Middle frontal gyrus (tissue), 1 donor: Measurements from ENCODE around the gene OPRL1.

Experiments
- DNase-seq: peaks from one replicate; pipeline ENCODE4 v3.0.0-alpha.2; 2015; ENCODE audit warnings: low spot score; ENCODE audit errors: extremely low spot score

OPRL1 gene

GRCh38 chr20:64071341-64072332, 8.2 kb upstream of the OPRL1 start:
- DNase-seq: no peak

- DNase-seq: no peak
These were observed 7.3 kb upstream of the OPRL1 start for GRCh38 chr20:64072498-64073063.

GRCh38 chr20:64073476-64074183, 6.3 kb upstream of the OPRL1 start:
- no peak for DNase-seq

- DNase-seq: no peak
These were observed 5.6 kb upstream of the OPRL1 start for GRCh38 chr20:64074184-64074789.

DNA sequence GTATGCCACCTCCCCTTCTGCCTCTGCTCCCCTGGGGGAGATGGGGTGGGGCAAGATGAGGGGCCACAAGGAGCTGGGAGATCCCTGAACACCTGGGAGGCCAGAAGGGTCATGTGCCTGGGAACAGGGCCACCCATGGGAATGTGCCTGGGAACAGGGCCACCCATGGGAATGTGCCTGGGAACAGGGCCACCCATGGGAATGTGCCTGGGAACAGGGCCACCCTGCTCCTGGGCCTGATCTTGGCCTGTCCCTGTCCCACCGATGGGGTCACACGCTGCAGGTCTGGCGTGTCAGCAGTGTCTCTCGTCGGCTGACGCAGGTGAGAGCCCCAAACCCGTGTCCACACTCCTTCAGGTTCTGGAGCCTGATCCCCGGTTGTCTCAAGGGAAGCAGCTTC, 4.9 kb upstream of the OPRL1 start:
- no peak for DNase-seq

DNA sequence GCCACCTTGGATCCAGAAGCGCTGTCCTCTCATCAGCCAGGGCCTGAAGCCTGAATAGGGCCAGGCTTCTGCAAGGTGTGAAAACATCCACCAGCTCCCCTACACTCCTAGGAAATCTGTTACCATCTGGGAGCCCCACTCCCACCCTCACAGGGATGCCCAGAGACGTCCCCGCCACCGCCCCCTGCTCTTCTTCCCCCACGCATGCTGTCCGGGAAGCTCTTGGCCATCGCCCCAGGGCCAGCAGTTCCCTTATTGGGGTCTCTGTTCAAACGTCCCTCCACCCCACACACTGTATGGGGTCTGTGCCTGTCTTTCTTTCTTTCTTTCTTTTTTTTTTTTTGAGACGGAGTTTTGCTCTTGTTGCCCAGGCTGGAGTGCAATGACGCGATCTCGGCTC, 4.3 kb upstream of the OPRL1 start:
- DNase-seq: no peak

DNA sequence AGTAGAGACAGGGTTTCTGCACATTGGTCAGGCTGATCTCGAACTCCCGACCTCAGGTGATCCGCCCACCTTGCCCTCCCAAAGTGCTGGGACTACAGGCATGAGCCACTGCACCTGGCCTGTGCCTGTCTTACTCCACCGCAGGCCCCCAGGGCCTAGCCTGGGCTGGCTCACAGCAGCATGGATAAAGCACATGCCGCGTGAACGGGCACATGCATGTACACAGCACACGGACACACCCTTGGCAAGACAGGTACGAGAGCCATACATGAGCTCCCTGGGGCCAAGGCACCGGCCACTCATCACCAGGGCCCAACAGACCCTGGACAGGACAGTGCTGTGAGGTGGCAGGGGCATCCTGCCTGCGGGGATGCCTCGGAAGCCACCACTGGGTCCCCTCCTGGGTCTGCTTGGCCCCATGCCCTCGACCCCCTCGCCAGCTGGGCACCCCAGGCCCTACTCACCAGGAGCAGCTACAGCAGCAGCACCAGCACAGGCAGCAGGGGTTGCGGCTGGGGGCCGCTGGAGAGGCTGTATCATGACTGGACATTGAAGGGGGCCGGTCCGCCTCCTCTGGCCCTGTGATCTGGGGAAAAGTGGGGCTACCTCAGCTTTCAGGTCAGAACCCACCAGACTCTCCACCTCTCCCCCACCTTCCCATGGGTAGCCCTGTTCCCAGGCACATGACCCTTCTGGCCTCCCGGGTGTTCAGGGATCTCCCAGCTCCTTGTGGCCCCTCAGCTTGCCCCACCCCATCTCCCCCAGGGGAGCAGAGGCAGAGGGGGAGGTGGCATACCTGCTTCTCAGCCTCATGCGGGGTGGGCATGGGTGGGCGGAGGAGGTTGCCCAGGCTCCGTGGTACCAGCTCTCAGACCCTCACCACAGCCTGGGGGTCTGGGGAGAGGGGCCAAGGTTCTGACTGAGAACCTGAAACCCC, 3.6 kb upstream of the OPRL1 start:
- no peak for DNase-seq

GRCh38 chr20:64077094-64077493, 2.8 kb upstream of the OPRL1 start:
- DNase-seq: no peak

DNA sequence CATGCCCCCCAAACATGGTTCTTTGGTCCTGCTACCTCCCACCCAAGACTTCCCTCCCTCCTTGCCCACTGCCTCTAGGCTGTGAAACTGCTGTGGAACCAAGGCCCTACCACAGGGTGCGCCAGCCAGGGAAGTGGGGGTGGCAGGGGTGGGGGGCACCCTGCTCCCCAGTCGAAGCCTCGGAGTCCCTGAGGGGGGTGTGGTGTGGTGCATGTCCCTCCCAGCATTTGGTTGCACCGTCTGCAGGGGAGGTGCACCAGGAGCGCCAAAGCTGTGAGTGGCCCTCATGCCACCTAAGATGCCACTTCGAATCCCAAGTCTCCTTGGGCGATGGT, 2.4 kb upstream of the OPRL1 start:
- no peak for DNase-seq

DNA sequence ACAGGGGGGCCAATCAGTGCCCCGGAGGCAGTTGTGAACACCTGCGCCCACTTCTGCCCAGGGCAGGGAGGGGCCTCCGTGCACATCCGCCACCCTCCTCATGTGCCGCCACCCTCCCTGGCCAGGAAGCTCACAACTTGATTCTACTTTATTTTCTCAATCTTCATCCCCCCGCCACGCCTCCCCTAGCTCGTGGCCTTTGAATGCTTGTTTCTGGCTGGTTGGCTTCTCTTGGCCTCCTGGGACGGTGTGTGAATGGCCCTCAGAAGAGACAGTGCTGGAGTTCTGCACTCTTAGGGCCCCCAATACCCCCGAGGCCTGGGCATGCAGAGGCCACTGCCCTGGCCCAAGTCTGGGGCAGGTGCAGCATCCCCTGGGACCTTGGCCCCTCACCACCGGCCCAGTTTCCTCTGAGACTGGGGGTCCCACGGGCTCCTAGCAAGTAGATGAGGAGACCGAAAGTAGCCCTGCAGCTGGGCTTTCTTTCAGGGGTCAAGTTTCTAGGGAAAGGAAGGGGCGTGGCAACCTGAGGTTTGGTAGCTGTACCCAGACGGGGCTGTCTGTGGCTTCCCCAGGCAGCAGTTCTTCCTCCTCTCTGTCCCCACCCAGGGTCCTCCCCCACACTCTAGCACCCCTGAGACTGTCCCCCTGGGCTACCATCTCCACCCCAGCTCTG, 1.9 kb upstream of the OPRL1 start:
- DNase-seq: no peak

DNA sequence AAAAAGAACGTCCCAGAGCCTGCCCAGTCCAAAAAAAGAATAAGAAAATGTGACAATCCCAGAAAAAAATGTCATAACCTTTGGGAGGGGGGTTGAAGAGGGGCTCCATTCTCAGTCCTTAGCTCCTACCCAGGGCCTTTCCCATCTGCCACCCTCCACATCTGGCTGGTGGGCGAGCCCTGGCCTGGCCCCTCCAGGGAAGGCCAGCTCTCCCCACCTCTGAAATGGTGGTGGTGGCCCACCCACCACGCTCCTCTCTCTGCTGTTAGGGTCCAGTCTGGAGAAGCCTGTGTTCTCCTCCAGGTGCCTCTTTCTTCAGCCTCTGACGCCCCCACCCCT, 979 bp upstream of the OPRL1 start:
- no peak for DNase-seq

GRCh38 chr20:64079273-64080012, 439 bp upstream of the OPRL1 start, which contains the start of gene RGS19:
TSS of gene RGS19 (minus strand) at chr20:64079518. CDS start at chr20:64076886, 2,632 bp downstream.
- DNase-seq: no peak

DNA sequence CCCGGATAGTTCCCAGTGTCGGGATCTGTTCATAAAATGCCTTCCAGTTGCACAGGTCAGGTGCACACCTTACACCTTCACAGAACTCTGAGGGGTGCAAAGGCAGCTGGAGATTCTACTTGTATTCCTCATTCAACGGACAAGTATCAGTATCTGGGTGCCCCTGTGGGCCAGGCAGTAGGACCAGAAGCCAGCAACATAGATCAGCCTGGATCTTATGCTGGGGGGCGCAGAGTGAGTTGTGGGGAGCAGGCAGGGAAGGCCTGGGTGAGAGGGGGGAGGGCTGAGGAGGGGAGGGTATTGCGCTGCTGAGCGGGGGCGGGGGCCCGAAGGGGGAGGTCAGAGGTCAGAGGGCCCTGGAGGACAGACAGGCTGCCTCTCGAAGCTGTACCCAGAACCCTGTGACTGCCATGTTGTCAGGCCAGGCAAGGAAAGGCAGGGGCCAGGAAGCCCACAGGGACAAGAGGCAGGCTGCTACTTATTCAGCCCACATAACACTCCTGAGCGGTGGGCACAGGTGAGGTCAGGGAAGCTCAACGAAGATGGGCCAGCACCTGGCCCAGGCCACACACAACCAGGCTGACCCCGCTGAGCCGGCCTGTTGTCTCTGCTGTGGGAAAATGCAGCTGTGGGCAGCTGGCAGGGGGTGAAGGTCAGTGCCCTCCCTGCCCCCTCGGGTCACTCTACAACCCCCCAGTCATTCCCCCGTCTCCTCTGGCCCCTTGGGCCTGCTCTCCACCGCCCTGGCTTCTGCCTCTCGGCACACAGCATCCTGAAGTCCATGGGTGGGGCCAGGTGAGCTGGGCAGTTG, 1.1 kb downstream of the OPRL1 start:
- DNase-seq: no peak

DNA sequence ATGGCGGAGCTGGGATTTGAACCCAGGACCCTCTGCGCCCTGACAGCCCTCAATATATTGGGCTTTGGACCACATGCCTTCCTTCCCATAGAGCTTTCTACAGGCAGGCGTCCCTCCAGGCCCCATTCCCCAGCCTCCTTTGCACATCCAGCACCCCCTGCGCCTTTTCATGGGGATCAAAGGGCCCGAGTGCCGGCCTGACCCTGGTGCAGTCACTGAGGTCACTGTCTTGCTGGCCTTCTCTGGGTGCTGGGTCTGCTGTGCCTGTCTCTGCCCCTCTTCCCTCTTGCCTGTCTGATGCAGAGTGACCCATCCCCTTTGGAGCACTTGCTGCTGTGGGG, 1.7 kb downstream of the OPRL1 start:
- DNase-seq: no peak

DNA sequence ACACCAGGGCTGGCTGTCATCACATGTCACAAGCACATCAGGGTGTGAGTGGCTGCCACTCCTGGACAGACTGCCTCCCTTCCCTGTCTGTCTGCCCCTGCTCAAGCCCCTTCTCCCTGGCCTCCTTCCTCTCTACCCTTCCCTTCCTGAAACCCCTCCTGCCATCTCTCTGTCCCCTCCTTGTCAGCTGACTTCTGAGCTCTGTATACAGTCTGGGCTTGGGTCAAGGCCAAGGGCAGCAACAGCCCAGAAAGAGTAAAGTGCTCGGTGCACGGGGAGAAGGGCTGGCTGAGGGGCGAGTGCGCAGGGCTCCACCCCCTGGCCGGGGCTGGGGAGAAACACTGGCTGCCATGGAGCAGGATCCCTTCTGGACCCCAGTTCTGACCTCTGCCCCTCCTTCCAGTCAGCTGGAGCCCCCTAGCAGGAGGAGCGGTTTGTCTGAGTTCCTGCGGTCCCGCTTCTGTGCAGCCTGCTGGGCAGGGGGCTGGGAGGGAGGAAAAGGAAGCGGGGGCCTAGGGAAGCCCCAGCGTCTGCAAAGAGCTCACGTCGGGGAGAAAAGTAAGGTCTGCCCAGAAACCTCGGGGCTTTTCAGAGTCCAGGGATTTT, 2.3 kb downstream of the OPRL1 start:
- DNase-seq: no peak

- DNase-seq: no peak
These were observed 3.0 kb downstream of the OPRL1 start for GRCh38 chr20:64082820-64083377.

- DNase-seq: no peak
These were observed 3.5 kb downstream of the OPRL1 start for GRCh38 chr20:64083378-64083803.
